ENCODE results near the gene FYCO1. TPM values are rescaled to one million over a fixed set of nuclear protein-coding genes. Genes with fewer than 3 reads are reported as not detected.

The FYCO1 gene
- total RNA-seq, 1 experiment from 2014 or later = 15.4 TPM

DNA sequence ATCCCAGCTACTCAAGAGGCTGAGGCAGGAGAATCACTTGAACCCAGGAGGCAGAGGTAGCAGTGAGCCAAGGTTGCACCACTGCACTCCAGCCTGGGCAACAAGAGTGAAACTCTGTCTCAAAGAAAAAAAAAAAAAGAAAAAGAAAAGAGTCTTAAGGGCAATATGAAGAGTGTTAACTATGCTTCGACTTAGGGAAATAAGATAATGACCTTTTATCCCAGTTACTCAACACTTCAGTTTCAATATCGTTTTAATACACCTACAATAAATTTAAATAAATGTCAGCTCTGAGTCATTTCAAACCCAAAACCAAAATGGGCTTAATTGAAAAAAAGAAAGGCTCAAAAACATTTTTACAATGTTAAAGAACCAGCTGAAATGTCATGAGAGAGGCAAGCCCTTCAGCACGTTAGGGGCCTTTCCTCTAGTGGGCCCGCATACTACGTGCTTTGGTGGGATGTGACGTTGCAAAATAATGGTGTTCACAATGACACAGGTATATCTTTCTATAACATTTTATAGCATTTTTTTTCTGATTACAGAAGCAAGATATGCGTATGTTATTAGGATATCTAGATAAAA is 15.3 kb downstream of the FYCO1 start:
- POLR2A ChIA-PET (ENCODE audit: unreplicated experiment) = no interaction called here
- DNase-seq = no peak
- H3K4me3 ChIP-seq (ENCODE audit: low read length) = no peak overlapping the region
- no peaks in the 10 kb centered on the region for H3K9me2 ChIP-seq (replicated peaks; ENCODE audit: low read length)
- no peaks in the 10 kb centered on the region for H3K9me3 ChIP-seq (ENCODE audit: low read length)
- CTCF ChIA-PET = interaction anchor here (0.6 kb wide), 1 partner anchor 99 kb away, joined by 3 read pairs; no protein-coding TSS in a partner anchor
- peaks cover 7% of the 10 kb centered on the region for H3K79me2 ChIP-seq (ENCODE audit: low read length)
- no peaks in the 10 kb centered on the region for H4K20me1 ChIP-seq (ENCODE audit: low read length)
- no TSS peak for BruUV-seq (replicated peaks)
- no peak overlapping the region for H2AFZ ChIP-seq (ENCODE audit: low read length)
- no peaks in the 10 kb centered on the region for H3F3A ChIP-seq (ENCODE audit: low read length, unreplicated experiment)
- no peak overlapping the region for H3K4me2 ChIP-seq (ENCODE audit: low read length)
- no peak overlapping the region for H3K27ac ChIP-seq (ENCODE audit: low read length)
- intact Hi-C loops (cut with micrococcal nuclease) = no loop called here
- TF ChIP-seq EZH2 (IDR thresholded peaks at IDR 0.05; ENCODE audit: low read length, unreplicated experiment) (no peak), EZH2phosphoT487 (IDR thresholded peaks at IDR 0.05; ENCODE audit: borderline replicate concordance, low read length) (no peak)
- TF ChIP-seq, protein P1, sequence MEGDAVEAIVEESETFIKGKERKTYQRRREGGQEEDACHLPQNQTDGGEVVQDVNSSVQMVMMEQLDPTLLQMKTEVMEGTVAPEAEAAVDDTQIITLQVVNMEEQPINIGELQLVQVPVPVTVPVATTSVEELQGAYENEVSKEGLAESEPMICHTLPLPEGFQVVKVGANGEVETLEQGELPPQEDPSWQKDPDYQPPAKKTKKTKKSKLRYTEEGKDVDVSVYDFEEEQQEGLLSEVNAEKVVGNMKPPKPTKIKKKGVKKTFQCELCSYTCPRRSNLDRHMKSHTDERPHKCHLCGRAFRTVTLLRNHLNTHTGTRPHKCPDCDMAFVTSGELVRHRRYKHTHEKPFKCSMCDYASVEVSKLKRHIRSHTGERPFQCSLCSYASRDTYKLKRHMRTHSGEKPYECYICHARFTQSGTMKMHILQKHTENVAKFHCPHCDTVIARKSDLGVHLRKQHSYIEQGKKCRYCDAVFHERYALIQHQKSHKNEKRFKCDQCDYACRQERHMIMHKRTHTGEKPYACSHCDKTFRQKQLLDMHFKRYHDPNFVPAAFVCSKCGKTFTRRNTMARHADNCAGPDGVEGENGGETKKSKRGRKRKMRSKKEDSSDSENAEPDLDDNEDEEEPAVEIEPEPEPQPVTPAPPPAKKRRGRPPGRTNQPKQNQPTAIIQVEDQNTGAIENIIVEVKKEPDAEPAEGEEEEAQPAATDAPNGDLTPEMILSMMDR (conservative IDR thresholded peaks at IDR 0.05; ENCODE audit: low read depth, low read length) = no peak
- no peak overlapping the region for H3K9ac ChIP-seq (ENCODE audit: low read length)
- H3K36me3 ChIP-seq (ENCODE audit: low read depth, low read length) = peaks cover 44% of the 10 kb centered on the region
- H3K27me3 ChIP-seq (ENCODE audit: low read length) = no peaks in the 10 kb centered on the region
- H3K4me1 ChIP-seq (ENCODE audit: insufficient read depth, low read length) = peaks cover 35% of the 10 kb centered on the region
- no peak for ATAC-seq

DNA sequence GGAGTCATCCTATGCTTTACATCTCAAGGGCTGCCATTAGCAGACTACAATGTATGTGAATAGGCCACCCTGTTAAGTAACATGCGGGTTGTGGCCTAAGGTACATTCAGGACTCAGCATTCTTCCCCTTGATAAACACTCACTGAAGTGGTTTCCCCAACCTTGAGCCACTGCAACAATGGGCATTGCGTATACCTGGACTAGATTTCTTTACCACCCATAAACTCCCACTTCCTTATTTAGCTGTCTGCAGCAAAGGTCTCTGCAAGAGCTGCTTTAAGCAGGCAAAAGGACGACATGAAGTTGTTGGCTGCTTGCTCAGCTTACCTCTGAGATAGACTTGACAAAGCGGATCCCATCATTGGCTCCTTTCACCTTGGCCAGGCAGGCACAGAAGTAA is 16.2 kb downstream of the FYCO1 start:
- H3K4me3 ChIP-seq (ENCODE audit: low read length) = no peak overlapping the region
- no peaks in the 10 kb centered on the region for H3K9me2 ChIP-seq (replicated peaks; ENCODE audit: low read length)
- H3K9ac ChIP-seq (ENCODE audit: low read length) = no peak overlapping the region
- H3K9me3 ChIP-seq (ENCODE audit: low read length) = no peaks in the 10 kb centered on the region
- DNase-seq = no peak
- no peak overlapping the region for H3K4me2 ChIP-seq (ENCODE audit: low read length)
- no TSS peak for BruUV-seq (replicated peaks)
- H3F3A ChIP-seq (ENCODE audit: low read length, unreplicated experiment) = no peaks in the 10 kb centered on the region
- no peaks in the 10 kb centered on the region for H4K20me1 ChIP-seq (ENCODE audit: low read length)
- H3K4me1 ChIP-seq (ENCODE audit: insufficient read depth, low read length) = peaks cover 26% of the 10 kb centered on the region
- CTCF ChIA-PET = no interaction called here
- peaks cover 42% of the 10 kb centered on the region for H3K36me3 ChIP-seq (ENCODE audit: low read depth, low read length)
- no peaks in the 10 kb centered on the region for H3K27me3 ChIP-seq (ENCODE audit: low read length)
- no peak overlapping the region for H3K27ac ChIP-seq (ENCODE audit: low read length)
- intact Hi-C loops (cut with micrococcal nuclease) = no loop called here
- no peak overlapping the region for H2AFZ ChIP-seq (ENCODE audit: low read length)
- no peaks in the 10 kb centered on the region for H3K79me2 ChIP-seq (ENCODE audit: low read length)
- POLR2A ChIA-PET (ENCODE audit: unreplicated experiment) = no interaction called here
- TF ChIP-seq, protein P1 (conservative IDR thresholded peaks at IDR 0.05; ENCODE audit: low read depth, low read length) = no peak
- TF ChIP-seq EZH2phosphoT487 (IDR thresholded peaks at IDR 0.05; ENCODE audit: borderline replicate concordance, low read length) = no peak
- TF ChIP-seq EZH2 (IDR thresholded peaks at IDR 0.05; ENCODE audit: low read length, unreplicated experiment) = no peak
- ATAC-seq = no peak

DNA sequence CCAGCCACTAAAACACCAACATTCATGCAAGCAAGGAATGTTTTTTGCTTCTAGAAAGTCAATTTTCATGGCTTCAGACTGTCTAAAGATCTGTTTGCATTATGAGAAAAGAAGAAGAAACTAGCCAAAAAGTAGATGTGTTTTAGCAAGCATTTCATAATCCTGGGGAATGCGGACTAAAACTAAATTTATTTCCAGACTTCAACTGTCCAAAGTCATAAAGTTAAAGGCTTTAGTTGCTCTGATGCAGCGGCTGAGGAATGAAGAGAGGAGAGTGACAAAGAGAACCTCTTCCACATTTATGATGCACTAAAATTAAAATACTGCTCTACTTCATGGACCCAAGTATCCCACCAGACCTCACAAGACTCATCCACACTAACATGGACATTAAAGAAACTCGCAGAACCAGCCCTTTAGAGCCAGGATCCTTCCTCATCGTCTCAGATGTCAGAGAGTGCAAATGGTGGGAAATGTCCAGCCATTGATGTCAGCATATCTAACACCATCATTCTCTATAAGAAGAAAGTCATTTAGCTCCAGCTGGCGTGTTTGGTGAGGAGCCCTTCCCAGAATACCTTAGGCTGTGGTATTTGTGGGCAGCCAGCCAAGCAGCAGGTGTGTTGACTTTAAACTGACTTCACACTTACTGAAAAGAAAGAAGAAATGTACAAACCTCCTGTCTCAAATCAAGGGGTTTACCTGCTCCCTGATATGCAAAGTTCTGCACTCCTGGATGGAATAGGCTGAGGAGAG is 17.4 kb downstream of the FYCO1 start:
- Histone ChIP-seq H3F3A (ENCODE audit: low read length, unreplicated experiment) (peaks cover 4% of the 10 kb centered on the region), H3K36me3 (ENCODE audit: low read depth, low read length) (peaks cover 32% of the 10 kb centered on the region), H3K79me2 (ENCODE audit: low read length) (no peaks in the 10 kb centered on the region), H3K9me3 (ENCODE audit: low read length) (no peaks in the 10 kb centered on the region), H3K9ac (ENCODE audit: low read length) (no peak overlapping the region), H3K4me3 (ENCODE audit: low read length) (no peak overlapping the region), H3K4me2 (ENCODE audit: low read length) (0 out of 2 replicates have a peak overlapping the region, but pooled peaks have one; percentile 0), H3K9me2 (replicated peaks; ENCODE audit: low read length) (no peaks in the 10 kb centered on the region), H3K27me3 (ENCODE audit: low read length) (no peaks in the 10 kb centered on the region), H2AFZ (ENCODE audit: low read length) (no peak overlapping the region), H4K20me1 (ENCODE audit: low read length) (no peaks in the 10 kb centered on the region), H3K4me1 (ENCODE audit: insufficient read depth, low read length) (peaks cover 31% of the 10 kb centered on the region), H3K27ac (ENCODE audit: low read length) (no peak overlapping the region)
- peak; percentile 77 for DNase-seq
- intact Hi-C loops (cut with micrococcal nuclease) = no loop called here
- POLR2A ChIA-PET (ENCODE audit: unreplicated experiment) = no interaction called here
- BruUV-seq (replicated peaks) = no TSS peak
- CTCF ChIA-PET = no interaction called here
- TF ChIP-seq EZH2 (IDR thresholded peaks at IDR 0.05; ENCODE audit: low read length, unreplicated experiment) (no peak), EZH2phosphoT487 (IDR thresholded peaks at IDR 0.05; ENCODE audit: borderline replicate concordance, low read length) (no peak)
- TF ChIP-seq, protein P1 (conservative IDR thresholded peaks at IDR 0.05; ENCODE audit: low read depth, low read length) = no peak
- ATAC-seq = peak; percentile 22; the same call in 1 of the 2 replicates

All from PC-3 (cell line).